ENCODE measurements around the gene TMEM184A. TPM values are rescaled to one million over a fixed set of nuclear protein-coding genes. Genes with fewer than 3 reads are reported as not detected.
"Not testable (repeated sequence)": the region's sequence is repeated elsewhere in the genome, so short reads cannot be mapped to it uniquely, and the experiment has no call there.

TMEM184A gene
- total RNA-seq, 4 donors from 2014 or later = 0.55 to 3.3 (median 1.3) TPM

DNA sequence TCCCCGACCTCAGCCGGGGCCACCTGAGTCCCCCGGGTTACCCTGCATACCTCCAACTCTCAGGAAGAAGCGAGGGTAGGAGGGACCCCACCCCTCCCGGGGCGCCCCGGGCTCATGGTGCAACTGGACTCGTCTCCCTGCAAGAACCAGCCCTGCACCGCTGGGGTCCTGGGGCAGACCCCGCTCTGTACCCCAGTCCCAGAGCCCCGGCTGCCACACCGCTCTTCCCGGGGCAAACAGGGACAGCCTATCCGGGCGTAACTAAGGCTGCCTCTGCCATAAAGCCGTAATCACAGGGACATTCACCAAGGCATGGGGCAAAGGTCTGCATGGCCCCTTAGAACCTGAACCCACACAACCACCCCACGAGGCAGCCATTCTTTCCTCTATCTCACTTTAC is 32.2 kb downstream of the TMEM184A start:
- H3K27ac ChIP-seq = no peak overlapping the region
- no peaks in the 10 kb centered on the region for H3K9me3 ChIP-seq
- H3K4me3 ChIP-seq = no peak overlapping the region
- no peak for TF ChIP-seq POLR2A (IDR thresholded peaks at IDR 0.05)
- TF ChIP-seq, protein P1, sequence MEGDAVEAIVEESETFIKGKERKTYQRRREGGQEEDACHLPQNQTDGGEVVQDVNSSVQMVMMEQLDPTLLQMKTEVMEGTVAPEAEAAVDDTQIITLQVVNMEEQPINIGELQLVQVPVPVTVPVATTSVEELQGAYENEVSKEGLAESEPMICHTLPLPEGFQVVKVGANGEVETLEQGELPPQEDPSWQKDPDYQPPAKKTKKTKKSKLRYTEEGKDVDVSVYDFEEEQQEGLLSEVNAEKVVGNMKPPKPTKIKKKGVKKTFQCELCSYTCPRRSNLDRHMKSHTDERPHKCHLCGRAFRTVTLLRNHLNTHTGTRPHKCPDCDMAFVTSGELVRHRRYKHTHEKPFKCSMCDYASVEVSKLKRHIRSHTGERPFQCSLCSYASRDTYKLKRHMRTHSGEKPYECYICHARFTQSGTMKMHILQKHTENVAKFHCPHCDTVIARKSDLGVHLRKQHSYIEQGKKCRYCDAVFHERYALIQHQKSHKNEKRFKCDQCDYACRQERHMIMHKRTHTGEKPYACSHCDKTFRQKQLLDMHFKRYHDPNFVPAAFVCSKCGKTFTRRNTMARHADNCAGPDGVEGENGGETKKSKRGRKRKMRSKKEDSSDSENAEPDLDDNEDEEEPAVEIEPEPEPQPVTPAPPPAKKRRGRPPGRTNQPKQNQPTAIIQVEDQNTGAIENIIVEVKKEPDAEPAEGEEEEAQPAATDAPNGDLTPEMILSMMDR (IDR thresholded peaks at IDR 0.05 in 4 of 5, conservative IDR thresholded peaks at IDR 0.05 in 1 of 5) = no peak
- H3K27me3 ChIP-seq = no peaks in the 10 kb centered on the region
- intact Hi-C loops (cut with DNase I; ENCODE audit: low total_unique reads) (no loop called here), in situ Hi-C loops (cut with MboI; ENCODE audit: low sequenced_read_pairs in 4 of 4) (no loop called here)
- DNase-seq (no peak), ATAC-seq (no peak)
- no peaks in the 10 kb centered on the region for H3K4me1 ChIP-seq
- no peaks in the 10 kb centered on the region for H3K36me3 ChIP-seq

DNA sequence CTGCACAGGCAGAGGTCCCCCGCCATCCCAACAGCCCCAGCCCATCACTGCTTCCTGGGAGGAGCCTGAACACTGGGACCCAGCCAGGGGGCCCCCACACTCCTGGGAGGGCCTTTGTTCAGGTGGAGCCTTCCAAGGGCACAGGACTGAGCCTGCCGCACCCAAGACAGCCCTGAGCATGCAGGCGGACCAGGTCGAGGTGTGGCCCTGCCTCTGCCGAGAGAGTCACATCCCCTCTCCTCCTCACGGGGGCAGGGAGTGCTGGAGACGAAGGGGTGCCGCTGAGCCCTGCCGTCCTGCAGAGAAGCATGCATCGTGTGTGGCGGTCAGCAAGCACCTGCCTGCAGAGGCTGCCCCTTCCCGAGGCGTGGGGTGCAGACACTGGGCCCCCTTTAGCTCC is 32.8 kb downstream of the TMEM184A start:
- DNase-seq (no peak), ATAC-seq (no peak)
- no peak overlapping the region for H3K27ac ChIP-seq
- intact Hi-C loops (cut with DNase I; ENCODE audit: low total_unique reads) = no loop called here
- no peaks in the 10 kb centered on the region for H3K36me3 ChIP-seq
- no peaks in the 10 kb centered on the region for H3K9me3 ChIP-seq
- H3K4me1 ChIP-seq = no peaks in the 10 kb centered on the region
- in situ Hi-C loops (cut with MboI; ENCODE audit: low sequenced_read_pairs in 4 of 4) = no loop called here
- TF ChIP-seq POLR2A (IDR thresholded peaks at IDR 0.05) = no peak
- TF ChIP-seq, protein P1 (IDR thresholded peaks at IDR 0.05 in 4 of 5, conservative IDR thresholded peaks at IDR 0.05 in 1 of 5) = no peak
- H3K4me3 ChIP-seq = no peak overlapping the region
- no peaks in the 10 kb centered on the region for H3K27me3 ChIP-seq

DNA sequence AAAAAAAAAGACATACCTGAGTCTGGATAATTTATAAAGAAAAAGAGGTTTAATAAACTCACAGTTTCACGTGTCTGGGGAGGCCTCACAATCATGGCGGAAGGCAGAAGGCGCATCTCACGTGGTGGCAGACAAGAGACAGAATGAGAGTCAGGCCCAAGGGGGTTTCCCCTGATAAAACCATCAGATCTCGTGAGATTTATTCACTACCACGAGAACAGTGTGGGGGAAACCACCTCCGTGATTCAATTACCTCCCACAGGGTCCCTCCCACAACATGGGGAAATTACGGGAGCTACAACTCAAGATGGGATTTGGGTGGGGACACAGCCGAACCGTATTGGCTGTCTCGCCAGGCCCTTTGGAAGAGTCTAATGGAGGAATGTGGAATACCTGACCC is 34.5 kb downstream of the TMEM184A start:
- in situ Hi-C loops (cut with MboI; ENCODE audit: low sequenced_read_pairs in 4 of 4) = no loop called here
- TF ChIP-seq, protein P1 (IDR thresholded peaks at IDR 0.05 in 4 of 5, conservative IDR thresholded peaks at IDR 0.05 in 1 of 5) = no peak
- no peak for TF ChIP-seq POLR2A (IDR thresholded peaks at IDR 0.05)
- intact Hi-C loops (cut with DNase I; ENCODE audit: low total_unique reads) = no loop called here

DNA sequence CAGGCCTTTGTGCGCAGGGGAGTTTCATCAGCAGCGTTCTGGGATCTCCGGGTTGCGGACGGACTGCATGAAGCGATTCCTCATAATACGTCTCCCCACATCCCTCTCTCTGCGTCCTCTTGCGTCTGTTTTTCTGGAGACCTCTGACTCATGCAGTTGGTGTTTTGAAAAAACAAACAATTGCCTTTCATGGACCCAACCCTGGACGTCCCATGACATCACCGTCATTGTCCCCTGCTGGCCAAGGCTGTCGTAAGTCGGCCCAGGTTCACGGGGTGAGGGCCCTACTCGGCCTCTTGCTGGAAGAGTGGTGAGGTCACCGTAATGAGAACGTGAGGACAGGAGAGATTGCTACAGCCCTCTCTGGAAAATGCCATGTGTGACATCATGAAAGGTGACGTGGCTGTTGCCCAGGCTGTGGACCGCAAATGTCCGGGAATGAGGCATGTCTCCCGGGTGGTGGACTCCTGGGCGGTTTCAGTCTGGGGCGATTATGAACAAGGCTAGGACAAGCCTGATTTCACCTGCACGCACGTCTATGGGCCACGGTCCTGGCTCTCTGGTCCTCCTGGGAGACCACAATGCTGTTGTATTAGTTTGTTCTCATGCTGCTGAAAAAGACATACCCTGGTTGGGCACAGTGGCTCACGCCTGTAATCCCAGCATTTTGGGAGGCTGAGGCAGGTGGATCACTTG is 35.3 kb downstream of the TMEM184A start:
- no peaks in the 10 kb centered on the region for H3K27me3 ChIP-seq
- peak; percentile 24 to 53 for ATAC-seq
- no peaks in the 10 kb centered on the region for H3K9me3 ChIP-seq
- peak overlapping the region in 3 of 4 donors; percentile 41 to 54 (median 42) for H3K27ac ChIP-seq
- DNase-seq = no peak
- no peaks in the 10 kb centered on the region for H3K4me1 ChIP-seq
- TF ChIP-seq POLR2A (IDR thresholded peaks at IDR 0.05) = peak in 1 of 2 donors; percentile 32
- TF ChIP-seq, protein P1 (IDR thresholded peaks at IDR 0.05 in 4 of 5, conservative IDR thresholded peaks at IDR 0.05 in 1 of 5) = no peak
- no peaks in the 10 kb centered on the region for H3K36me3 ChIP-seq
- intact Hi-C loops (cut with DNase I; ENCODE audit: low total_unique reads) = no loop called here
- no peak overlapping the region for H3K4me3 ChIP-seq
- in situ Hi-C loops (cut with MboI; ENCODE audit: low sequenced_read_pairs in 4 of 4) = no loop called here

More for the DNA sequence above, 34.5 kb downstream of the TMEM184A start:
- no peak for DNase-seq
- Histone ChIP-seq H3K4me1 (no peaks in the 10 kb centered on the region), H3K9me3 (no peaks in the 10 kb centered on the region), H3K27me3 (no peaks in the 10 kb centered on the region), H3K4me3 (no peak overlapping the region), H3K27ac (no peak overlapping the region), H3K36me3 (no peaks in the 10 kb centered on the region)
- no peak for ATAC-seq

DNA sequence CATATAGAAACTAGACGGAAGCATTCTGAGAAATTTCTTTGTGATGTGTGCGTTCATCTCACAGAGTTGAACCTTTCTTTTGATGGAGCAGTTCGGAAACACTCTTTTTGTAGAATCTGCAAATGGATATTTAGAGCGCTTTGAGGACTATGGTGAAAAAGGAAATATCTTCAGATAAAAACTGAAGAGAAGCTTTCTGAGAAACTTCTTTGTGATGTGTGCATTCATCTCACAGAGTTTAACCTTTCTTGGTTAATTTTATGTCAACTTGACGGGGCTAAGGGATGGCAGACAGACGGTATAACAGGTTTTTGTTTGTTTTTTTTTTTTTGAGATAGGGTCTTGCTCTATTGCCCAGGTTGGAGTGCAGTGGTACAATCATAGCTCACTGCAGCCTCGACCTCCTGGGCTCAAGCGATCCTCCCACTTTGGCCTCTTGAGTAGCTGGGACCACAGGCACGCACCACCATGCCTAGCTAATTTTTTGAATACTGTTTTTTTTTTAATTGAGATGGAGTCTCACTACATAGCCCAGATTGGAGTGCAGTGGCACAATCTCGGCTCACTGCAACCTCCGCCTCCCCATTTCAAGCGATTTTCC is 36.6 kb downstream of the TMEM184A start:
- in situ Hi-C loops (cut with MboI; ENCODE audit: low sequenced_read_pairs in 4 of 4); H3K27me3 ChIP-seq; H3K36me3 ChIP-seq; H3K27ac ChIP-seq; DNase-seq; H3K9me3 ChIP-seq; H3K4me1 ChIP-seq; ATAC-seq; H3K4me3 ChIP-seq; intact Hi-C loops (cut with DNase I; ENCODE audit: low total_unique reads): not testable (repeated sequence)
